SK-N-SH treated with all-trans-retinoic acid at 6 μM for 48 hours (cell line): ENCODE measurements around the gene KDR.

Experiments used
- CREB5 ChIP-seq: fragments of 250-450 bp; sonication (Bioruptor Pico); IDR thresholded peaks from 2 replicates; pipeline ENCODE4 v1.5.1; 2020; ENCODE audit warnings: low read depth, mild to moderate bottlenecking, moderate library complexity
- CSDC2 ChIP-seq: fragments of 250-450 bp; sonication (Bioruptor Pico); IDR thresholded peaks from 2 replicates; pipeline ENCODE4 v1.5.0; 2020; ENCODE audit warnings: mild to moderate bottlenecking, moderate library complexity
- OSR1 ChIP-seq: fragments of 250-450 bp; sonication (Bioruptor Pico); IDR thresholded peaks from 2 replicates; pipeline ENCODE4 v1.8.0; 2022; ENCODE audit warnings: moderate library complexity, mild to moderate bottlenecking, inconsistent platforms
- PATZ1 ChIP-seq: fragments of 250-450 bp; sonication (Bioruptor Pico); IDR thresholded peaks from 2 replicates; pipeline ENCODE4 v1.8.0; 2020; ENCODE audit warnings: mild to moderate bottlenecking, moderate library complexity, borderline replicate concordance
- PPARA ChIP-seq: fragments of 250-450 bp; sonication (Bioruptor Pico); IDR thresholded peaks from 2 replicates; pipeline ENCODE4 v1.5.0; 2020; ENCODE audit warnings: mild to moderate bottlenecking, borderline replicate concordance
- RARB ChIP-seq: fragments of 250-450 bp; sonication (Bioruptor Pico); IDR thresholded peaks from 2 replicates; pipeline ENCODE4 v1.8.0; 2021; ENCODE audit warnings: mild to moderate bottlenecking, moderate library complexity
- TSHZ2 ChIP-seq: fragments of 250-450 bp; sonication (Bioruptor Pico); IDR thresholded peaks from 2 replicates; pipeline ENCODE4 v1.5.0; 2020; ENCODE audit warnings: mild to moderate bottlenecking, moderate library complexity
- ZFP3 ChIP-seq: fragments of 250-450 bp; sonication (Bioruptor Pico); IDR thresholded peaks from 2 replicates; pipeline ENCODE4 v1.5.0; 2020; ENCODE audit warnings: mild to moderate bottlenecking, moderate library complexity
- ZNF8 ChIP-seq: fragments of 450-650 bp; formaldehyde crosslinking; IDR thresholded peaks from 2 replicates; pipeline ENCODE4 v1.5.0; 2020; ENCODE audit warnings: mild to moderate bottlenecking, moderate library complexity

- no peak for TF ChIP-seq CSDC2
- no peak for TF ChIP-seq RARB (CRISPR knock-in tag)
- TF ChIP-seq PPARA (CRISPR knock-in tag), result no peak
- no peak for TF ChIP-seq ZNF8 (CRISPR knock-in tag)
- no peak for TF ChIP-seq ZFP3 (CRISPR knock-in tag)
- TF ChIP-seq PATZ1, result no peak
- no peak for TF ChIP-seq CREB5
- no peak for TF ChIP-seq TSHZ2 (CRISPR knock-in tag)
- TF ChIP-seq OSR1 (CRISPR knock-in tag), result no peak
Measured at GRCh38 chr4:55069248-55069647, 56.1 kb downstream of the KDR start.
